H4 (cell line): ENCODE results near the gene TYW5. TPM values are rescaled to one million over a fixed set of nuclear protein-coding genes. Genes with fewer than 3 reads are reported as not detected.
"Not testable (repeated sequence)": the region's sequence is repeated elsewhere in the genome, so short reads cannot be mapped to it uniquely, and the experiment has no call there.

ENCODE experiments used
- DNase-seq: peaks from one replicate; pipeline ENCODE4 v3.0.0-alpha.2; 2015; ENCODE audit warnings: low spot score
- total RNA-seq: library from RNA; depleted of rRNA; stranded (reverse); fragments of >200 nt; shearing (Covaris generic); gene quantifications from 2 replicates; pipeline ENCODE4 v1.2.3, GENCODE V29; 2014; rRNA removed

TYW5 gene
- total RNA-seq, 1 experiment from 2014 or later = 4.6 TPM

DNA sequence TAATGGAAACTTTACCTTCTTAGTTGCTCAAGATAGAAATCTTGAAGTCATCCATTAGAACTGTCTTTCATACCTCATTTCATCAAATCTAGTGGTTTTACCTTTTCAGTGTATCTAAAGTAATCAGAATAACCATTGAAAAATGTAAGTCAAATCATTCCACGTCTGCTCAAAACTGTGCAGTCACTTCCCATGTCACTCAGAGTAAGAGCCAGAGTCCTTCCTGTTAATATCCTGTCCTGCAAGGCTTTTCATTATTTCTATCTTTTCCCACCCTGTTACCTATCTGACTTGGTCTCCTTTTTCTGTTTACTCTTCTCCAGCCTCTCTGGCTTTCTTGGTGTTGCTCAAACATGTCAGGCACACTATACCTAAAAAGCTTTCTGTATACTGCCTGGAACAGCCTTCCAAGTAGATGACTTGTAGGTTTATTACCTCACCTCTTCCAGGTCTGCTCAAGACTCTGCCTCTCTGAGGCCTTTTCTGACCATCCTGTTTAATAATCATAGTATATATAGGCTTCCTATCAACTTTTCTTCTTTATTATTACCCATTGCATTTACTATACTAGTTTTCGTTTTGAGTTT lies 40.8 kb downstream of the TYW5 start:
- DNase-seq = no peak

DNA sequence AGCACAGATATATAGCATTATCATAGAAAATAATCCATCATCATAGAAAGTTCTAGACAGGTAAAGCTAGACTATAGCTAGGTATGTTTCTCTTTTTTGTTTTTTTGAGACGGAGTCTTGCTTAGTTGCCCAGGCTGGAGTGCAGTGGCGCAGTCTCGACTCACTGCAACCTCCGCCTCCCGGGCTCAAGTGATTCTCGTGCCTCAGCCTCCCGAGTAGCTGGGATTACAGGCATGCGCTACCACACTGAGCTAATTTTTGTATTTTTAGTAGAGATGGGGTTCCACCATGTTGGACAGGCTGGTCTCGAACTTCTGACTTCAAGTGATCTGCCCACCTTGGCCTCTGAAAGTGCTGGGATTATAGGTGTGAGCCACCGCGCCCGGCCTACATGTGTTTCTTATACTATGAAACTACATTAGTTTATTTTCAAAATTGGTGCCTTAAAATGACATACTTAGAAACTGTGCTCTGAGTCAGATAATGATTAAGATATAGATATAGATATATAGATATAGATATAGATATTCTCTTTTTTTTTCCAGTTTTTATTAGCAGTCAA lies 42.7 kb downstream of the TYW5 start:
- not testable (repeated sequence) for DNase-seq

DNA sequence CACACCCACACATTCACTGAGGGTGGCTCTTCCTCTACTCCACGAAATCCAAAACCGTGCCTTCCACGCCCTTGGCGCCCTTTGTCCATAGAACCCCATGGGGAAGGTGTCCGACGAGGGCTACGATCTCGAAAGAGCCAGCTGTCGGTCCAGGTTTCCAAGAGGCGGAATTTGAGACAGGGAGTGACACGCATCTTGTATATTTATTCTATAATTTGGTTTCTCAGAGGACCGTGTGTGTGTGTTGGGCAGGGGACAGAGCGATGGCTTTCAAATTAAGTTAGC lies 43.5 kb downstream of the TYW5 start:
- DNase-seq = no peak

DNA sequence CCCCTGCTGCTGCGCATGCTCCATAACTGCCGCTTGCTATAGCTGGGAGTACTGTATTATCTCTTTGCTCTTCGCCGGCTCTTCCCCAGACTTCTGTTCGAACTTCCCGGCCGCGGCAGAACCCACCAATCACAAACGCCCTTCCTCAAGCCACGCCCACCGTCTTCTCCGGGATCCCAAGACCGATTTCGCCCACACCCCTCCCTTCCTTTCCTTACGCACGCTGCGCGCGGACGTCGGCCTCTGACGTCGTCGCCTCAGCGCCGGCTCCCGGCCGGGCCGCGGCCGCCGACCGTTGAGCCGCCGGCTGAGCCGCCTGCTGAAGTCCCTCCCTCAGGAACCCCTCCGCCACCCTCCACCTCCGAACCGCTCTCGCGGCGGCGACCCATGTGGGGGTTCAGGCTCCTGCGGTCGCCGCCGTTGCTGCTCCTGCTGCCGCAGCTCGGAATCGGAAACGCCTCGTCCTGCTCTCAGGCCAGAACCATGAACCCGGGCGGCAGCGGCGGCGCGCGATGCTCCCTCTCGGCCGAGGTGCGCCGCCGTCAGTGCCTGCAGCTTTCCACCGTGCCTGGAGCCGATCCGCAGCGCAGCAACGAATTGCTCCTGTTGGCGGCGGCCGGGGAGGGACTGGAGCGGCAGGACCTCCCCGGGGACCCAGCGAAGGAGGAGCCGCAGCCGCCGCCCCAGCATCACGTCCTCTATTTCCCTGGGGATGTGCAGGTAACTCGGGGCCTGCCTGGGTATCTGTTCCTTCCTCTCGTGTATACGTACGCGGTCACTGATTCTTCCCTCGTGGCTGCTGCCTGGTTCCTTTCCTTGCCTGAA lies 44.0 kb downstream of the TYW5 start, which contains the start of gene C2orf69:
TSS of gene C2orf69 (plus strand) at position 242 of the 825 bp plus-strand sequence. CDS start at position 388, 146 bp downstream.
- DNase-seq = peak; percentile 97

DNA sequence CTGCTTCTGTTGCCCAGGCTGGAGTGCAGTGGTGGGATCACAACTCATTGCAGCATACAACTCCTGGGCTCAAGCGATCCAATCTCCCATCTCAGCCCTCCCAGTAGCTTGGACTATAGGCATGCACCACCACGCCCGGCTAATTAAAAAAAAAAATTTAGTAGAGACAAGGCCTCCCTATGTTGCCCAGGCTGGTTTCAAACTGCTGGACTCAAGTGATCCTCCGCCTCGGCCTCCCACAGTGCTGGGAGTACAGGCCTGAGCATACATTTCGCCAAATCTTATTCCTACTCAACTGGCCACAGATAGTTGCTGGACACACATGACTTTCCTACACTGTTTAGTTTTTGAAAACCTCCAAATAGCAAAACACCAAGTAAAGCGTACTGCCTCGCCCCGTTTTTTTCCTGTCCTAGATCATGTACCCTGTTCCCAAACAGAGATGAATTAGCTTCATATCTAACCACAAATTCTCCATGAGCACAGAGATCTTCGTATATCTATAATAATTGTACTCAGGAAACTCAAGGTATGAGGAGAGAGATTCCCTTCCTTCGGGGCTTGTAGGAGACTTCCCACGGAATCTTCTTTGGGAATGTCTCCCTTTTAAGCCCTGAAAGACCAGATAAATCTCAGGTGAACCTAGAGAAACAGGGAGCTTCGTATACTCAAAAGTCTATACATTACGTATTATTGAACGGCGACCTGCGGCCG lies 44.8 kb downstream of the TYW5 start:
- DNase-seq = no peak

DNA sequence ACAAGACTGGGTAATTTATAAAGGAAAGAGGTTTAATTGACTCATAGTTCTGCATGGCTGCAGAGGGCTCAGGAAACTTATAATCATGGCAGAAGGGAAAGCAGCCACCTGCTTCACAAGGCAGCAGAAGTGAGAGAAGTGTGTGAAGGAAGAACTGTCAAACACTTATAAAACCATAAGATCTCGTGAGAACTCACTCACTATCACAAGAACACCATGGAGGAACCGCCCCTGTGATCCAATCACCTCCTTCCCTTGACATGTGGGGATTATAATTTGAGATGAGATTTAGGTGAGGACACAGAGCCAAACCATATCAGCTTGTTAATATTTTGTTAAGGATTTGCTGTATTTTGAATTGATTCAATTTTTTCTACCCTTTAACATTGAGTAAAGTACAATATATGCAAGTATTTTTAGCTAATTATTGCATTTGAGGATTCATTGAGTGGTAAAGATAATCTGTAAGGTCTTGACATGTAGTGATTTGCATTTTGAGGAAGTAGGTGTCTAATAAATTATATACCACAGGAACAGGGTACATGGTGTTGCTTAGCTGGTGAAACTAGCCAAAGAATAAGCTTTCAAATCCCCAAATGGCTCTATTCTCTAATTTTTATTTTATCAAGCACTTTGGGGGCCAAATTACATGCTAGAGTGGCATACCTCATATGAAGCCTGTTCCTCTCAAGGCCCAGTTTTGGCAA lies 48.1 kb downstream of the TYW5 start:
- DNase-seq = no peak

DNA sequence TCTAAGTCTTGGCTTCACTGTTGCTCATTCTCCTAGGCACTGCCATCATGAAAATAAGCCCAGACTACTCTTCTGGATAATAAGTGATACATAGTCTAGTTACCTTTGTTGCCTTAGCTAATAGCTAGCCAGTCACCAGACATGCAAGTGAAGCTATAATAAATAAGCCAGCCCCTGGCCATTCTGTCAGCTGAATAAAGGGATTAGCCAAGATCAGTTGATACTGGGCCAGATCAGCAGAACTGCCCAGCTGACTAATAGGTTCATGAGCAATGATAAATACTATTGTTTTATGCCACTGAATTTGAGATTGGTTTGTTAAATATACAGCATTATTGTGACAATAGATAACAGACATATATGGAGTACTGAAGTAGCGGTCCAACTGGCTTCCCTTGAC lies 52.2 kb downstream of the TYW5 start:
- DNase-seq = no peak

DNA sequence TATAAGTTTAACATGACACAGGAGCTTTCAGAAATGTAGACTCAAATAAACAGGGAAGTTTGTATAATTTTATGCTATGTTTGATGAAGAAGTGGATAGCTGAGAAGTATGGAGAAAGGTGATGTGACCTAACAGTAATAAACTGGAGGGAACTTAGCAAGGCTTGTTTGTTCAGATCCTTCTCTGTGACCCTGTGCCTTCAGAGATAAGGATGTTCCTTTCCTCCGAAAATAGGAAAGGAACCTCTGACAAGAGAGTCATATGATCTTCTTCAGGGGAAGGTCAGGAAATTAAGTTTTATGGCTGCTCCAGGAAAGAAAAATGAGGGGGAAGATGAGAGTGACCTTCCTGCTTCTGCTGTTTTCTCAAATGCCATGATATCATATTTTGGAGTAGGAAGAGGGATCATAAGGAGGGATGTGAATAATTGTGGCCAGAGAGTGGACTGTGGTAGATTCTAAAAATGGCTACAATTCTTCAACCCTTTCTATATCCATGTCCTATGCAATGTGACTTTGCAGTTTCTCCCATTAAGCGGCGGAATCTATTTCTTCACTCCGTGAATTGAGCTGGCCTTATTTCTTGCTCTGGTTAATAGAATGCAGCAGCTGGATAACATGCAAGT lies 52.7 kb downstream of the TYW5 start:
- no peak for DNase-seq

DNA sequence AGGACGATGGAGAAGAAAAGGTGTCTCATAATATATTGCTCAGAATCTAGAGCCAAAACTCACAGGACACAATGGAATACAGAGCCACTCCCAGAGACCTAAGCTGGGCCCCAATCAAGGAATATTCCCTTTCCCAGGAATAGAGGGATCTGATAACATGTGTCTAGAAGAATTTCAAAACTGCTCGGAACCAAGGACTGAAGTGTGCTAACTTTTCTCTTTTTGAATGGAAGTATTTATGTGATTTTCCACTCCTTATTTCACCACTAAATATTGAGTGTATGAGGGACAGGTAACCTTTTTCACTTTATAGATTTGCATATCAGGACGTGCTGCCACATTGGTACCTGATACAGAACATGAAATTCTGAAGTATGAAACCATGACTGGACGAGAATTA lies 53.3 kb downstream of the TYW5 start:
- DNase-seq = no peak

DNA sequence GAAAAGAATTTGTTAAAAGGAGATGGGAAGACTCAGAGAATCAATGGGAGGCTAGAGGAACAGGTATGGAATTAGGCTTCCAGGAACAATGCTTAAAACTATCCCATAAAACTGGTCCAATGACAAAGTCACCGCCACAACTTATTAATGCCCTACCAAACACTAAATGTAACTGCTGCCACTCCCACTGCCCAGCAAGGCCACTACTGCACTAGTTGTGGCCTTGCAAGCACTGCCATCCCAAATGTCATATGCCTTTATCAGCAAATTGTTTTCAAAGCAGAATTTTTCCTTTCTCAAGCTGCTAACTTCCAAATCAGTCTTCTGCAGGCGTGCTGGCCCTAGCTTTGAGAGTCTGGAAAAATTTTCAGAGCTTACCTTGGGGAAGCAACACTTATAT lies 58.7 kb downstream of the TYW5 start:
- no peak for DNase-seq

DNA sequence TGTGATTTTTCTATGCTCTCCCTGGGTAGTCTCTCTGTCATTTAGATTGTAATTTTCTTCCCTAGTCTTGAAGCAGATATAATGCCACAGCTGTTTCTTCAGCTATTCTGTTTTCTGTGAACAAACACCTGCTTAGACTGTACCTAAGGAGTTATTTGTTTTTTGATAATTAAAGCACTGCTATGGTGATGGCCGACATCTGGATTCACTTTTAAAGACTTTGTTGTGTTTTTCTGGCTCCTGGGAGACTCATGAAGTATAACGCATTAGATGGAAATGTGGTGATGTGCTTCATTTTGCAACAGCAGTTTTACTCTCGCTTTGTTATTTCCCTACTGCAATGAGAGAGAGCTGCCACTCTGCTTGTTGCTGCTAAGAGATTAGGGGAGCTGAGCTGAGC lies 59.9 kb downstream of the TYW5 start:
- DNase-seq = no peak

DNA sequence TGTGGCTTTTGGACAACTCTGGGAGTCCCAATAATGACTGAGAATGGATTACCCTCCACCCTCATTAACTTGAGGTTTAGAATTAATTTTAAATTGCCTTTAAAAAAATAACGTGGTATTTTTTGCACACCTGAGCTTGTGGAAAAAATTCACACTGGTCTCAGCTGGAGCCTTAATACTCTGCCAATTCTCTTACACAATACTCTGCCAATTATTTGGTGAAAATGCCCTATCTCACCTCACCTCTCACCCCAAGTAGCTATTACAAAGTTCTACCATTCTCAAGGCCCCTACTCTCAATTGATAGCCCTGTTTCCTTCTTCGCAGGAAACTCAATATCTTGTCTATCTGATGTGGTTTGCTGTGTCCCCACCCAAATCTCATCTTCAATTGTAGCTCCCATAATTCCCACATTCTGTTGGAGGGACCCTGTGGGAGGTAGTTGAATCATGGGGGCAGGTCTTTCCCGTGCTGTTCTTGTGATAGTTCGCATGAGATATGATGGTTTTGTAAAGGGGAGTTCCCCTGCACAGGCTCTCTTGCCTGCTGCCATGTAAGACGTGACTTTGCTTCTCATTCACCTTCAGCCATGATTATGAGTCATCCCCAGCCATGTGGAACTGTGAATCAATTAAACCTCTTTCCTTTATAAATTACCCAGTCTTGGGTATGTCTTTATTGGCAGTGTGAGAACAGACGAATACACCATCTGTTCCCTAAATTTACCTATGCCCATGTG lies 71.6 kb downstream of the TYW5 start:
- no peak for DNase-seq

DNA sequence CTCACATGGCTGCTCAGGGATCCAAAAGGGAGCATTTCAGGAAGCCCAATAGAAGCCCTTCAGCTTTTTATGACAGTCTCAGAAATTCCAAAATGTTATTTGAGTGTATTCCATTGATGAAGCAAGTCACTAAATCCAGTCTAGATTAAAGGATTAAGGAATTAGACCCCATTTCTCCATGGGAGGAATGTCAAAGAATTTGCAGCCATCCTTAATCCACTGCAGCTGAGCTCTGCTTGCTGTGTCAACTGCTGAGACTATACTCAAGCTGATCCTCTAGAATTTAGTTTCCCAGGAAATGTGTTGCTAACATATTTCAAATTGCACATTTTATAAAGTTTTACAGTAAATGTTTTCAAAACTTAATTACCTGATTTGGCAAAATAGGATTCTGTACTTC lies 72.6 kb downstream of the TYW5 start:
- no peak for DNase-seq

Other genes starting within 250 kb of the TYW5 start
- gene FTCDNL1, start 104.3 kb downstream of the TYW5 start, total RNA-seq = 2.3 and 5.9 TPM in 2 replicates
- 6.8 and 8.2 TPM in 2 replicates for gene C2orf69, start 44.2 kb downstream of the TYW5 start, total RNA-seq
- gene MAIP1, start 91 bp upstream of the TYW5 start, total RNA-seq = 28.6 and 30.6 TPM in 2 replicates